ENCODE measurements around the gene TEX26.

TEX26 gene

DNA sequence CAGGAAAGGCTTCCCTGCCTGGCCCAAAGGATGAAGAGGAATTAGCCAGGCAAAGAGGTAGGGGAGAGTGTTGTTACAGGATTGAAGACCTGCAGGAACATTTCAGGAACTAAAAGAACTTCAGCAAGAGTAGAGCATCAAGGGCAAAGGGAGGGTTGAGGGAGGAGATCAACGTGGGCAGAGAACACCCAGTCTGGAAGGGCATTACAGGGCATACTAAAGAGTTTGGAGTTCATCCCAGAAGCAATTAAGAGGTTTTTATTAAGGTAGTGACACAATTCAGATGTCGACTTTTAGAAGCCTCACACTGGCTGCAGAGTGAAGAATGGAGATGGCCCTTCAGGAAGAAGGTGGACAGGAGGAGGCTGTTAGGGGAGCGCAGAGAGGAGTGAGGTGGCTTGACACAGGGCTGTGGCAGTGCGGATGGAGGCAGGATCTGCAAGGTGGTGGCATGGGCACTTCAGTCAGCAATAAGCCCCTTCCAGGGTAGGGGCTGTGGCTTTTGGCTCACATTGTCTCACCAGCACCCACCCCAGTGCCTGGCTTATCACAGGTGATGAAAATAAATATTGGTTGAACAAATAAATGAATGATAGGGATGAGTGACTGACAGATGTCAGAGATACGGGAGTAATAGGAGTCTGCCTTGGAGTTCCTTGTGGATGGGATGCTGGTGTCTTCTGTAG lies 24.9 kb downstream of the TEX26 start:
- no peaks in the 10 kb centered on the region for H3K36me3 ChIP-seq (ENCODE audit: control insufficient read depth, insufficient read depth, low read length, severe bottlenecking)
- no peak overlapping the region for H3K4me3 ChIP-seq (ENCODE audit: low read length)
- H3K9me3 ChIP-seq (ENCODE audit: control insufficient read depth, low read length) = peaks cover 12% of the 10 kb centered on the region
- H3K9ac ChIP-seq (ENCODE audit: low read length) = no peak overlapping the region
- peaks cover 7% of the 10 kb centered on the region for H3K27me3 ChIP-seq (replicated peaks; ENCODE audit: control insufficient read depth, insufficient read depth, low read length)
- DNase-seq (ENCODE audit: low read depth) = no peak
- H3K4me1 ChIP-seq (ENCODE audit: control insufficient read depth, insufficient read depth, low read length) = no peaks in the 10 kb centered on the region

DNA sequence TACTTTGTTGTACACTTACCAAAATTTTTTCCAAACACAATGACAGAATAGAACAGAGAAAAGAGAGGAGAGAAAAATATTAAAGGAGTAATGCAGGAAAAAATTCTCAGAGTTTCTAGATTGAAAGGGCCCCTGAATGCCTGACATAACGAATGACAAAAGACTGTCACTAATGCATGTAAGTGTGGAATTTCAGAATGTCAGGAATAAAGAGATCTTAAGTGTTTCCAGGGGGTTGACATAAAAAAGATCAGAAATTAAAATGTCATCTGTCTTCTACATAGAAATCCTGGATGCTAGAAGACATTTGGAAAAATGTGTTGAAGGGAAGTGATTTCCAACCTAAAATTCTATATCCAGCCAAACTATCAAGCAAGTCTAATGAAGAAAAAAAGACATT lies 27.2 kb downstream of the TEX26 start:
- Histone ChIP-seq H3K36me3 (ENCODE audit: control insufficient read depth, insufficient read depth, low read length, severe bottlenecking) (no peaks in the 10 kb centered on the region), H3K4me1 (ENCODE audit: control insufficient read depth, insufficient read depth, low read length) (no peaks in the 10 kb centered on the region), H3K4me3 (ENCODE audit: low read length) (no peak overlapping the region), H3K9ac (ENCODE audit: low read length) (no peak overlapping the region), H3K9me3 (ENCODE audit: control insufficient read depth, low read length) (peaks cover 12% of the 10 kb centered on the region), H3K27me3 (replicated peaks; ENCODE audit: control insufficient read depth, insufficient read depth, low read length) (peaks cover 7% of the 10 kb centered on the region)
- DNase-seq (ENCODE audit: low read depth) = no peak

DNA sequence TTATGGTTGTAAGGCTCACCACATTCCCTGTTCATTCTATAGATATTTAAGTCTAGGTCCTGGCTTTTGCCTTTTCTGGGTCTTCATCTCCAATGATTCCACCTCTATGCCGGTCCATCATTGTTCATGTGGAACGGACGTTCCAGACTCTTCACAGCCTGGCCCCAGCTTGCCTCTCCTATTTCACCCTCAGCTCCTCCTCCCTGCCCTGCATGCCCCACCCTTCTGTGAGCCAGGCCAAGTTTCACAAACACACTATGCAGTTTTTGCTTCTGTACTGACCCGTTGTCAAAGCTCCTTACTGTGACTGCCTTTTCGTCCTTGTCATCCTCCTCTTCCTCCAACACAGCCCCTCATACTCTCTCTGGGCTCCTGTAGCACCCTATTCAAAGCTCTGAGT lies 31.3 kb downstream of the TEX26 start:
- H3K9ac ChIP-seq (ENCODE audit: low read length) = no peak overlapping the region
- H3K4me3 ChIP-seq (ENCODE audit: low read length) = no peak overlapping the region
- H3K4me1 ChIP-seq (ENCODE audit: control insufficient read depth, insufficient read depth, low read length) = peaks cover 2% of the 10 kb centered on the region
- peak; percentile 67 for DNase-seq (ENCODE audit: low read depth)
- peaks cover 12% of the 10 kb centered on the region for H3K9me3 ChIP-seq (ENCODE audit: control insufficient read depth, low read length)
- peaks cover 7% of the 10 kb centered on the region for H3K27me3 ChIP-seq (replicated peaks; ENCODE audit: control insufficient read depth, insufficient read depth, low read length)
- H3K36me3 ChIP-seq (ENCODE audit: control insufficient read depth, insufficient read depth, low read length, severe bottlenecking) = no peaks in the 10 kb centered on the region

DNA sequence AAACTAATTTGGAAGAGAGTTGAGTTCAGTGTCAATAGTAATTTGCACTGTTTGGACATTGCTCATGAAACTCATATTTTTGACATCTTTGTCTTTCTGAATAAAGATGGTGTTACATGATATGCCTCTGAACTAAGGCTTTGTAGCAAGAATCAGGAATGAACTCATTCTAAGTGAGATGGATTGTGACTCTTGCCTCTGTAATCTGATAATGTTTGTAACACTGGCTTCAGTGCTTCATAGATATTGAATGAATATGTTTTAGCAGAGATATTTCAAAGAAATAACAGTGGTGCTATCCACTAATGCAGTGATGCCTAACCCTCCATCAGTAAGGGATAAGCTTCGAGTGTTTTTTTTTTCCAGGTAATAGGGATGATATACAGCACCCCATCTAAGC lies 32.9 kb downstream of the TEX26 start:
- H3K9me3 ChIP-seq (ENCODE audit: control insufficient read depth, low read length) = peaks cover 1% of the 10 kb centered on the region
- DNase-seq (ENCODE audit: low read depth) = peak; percentile 29
- peaks cover 7% of the 10 kb centered on the region for H3K27me3 ChIP-seq (replicated peaks; ENCODE audit: control insufficient read depth, insufficient read depth, low read length)
- H3K9ac ChIP-seq (ENCODE audit: low read length) = no peak overlapping the region
- peaks cover 10% of the 10 kb centered on the region for H3K4me1 ChIP-seq (ENCODE audit: control insufficient read depth, insufficient read depth, low read length)
- H3K4me3 ChIP-seq (ENCODE audit: low read length) = no peak overlapping the region
- H3K36me3 ChIP-seq (ENCODE audit: control insufficient read depth, insufficient read depth, low read length, severe bottlenecking) = no peaks in the 10 kb centered on the region

DNA sequence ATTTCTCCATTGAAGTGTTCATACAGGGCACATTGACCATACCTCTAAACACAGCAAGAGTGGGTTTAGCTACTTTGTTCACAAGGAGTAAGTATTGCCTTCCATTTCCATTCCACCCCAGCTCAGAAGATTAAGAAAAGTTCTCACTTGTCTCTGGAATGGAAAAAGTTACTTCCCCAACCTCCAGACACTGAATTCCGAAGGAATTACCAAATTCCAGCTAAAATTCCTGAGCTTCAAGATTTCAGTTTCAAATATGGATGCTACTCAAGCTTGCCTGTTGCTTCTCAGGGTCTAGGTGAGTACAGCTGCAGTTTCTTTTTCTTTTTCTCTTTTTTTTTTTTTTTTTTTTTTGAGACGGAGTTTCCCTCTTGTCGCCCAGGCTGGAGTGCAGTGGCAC lies 33.6 kb downstream of the TEX26 start:
- Histone ChIP-seq H3K27me3 (replicated peaks; ENCODE audit: control insufficient read depth, insufficient read depth, low read length) (peaks cover 7% of the 10 kb centered on the region), H3K36me3 (ENCODE audit: control insufficient read depth, insufficient read depth, low read length, severe bottlenecking) (no peaks in the 10 kb centered on the region), H3K9ac (ENCODE audit: low read length) (no peak overlapping the region), H3K9me3 (ENCODE audit: control insufficient read depth, low read length) (no peaks in the 10 kb centered on the region), H3K4me1 (ENCODE audit: control insufficient read depth, insufficient read depth, low read length) (peaks cover 12% of the 10 kb centered on the region), H3K4me3 (ENCODE audit: low read length) (no peak overlapping the region)
- no peak for DNase-seq (ENCODE audit: low read depth)

DNA sequence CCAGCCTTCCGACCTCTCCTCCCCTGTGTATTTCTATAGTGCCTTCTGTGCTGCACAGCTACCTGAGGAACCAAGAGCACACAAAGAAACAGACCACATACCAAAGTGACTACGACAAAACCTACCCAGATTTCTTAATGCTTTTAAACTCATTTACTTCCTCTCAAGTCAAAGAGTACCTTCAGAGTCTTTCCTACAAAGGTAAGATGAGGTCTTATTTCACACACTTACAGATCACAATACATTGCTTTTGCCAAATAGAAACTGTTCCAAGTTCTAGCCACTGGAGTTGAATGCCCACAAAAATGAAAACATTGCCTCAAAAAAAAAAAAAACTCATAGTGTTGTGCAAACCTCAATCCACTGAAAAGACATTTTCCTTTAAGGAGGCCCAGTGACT lies 36.4 kb downstream of the TEX26 start:
- Histone ChIP-seq H3K4me1 (ENCODE audit: control insufficient read depth, insufficient read depth, low read length) (peaks cover 23% of the 10 kb centered on the region), H3K36me3 (ENCODE audit: control insufficient read depth, insufficient read depth, low read length, severe bottlenecking) (no peaks in the 10 kb centered on the region), H3K9ac (ENCODE audit: low read length) (no peak overlapping the region), H3K27me3 (replicated peaks; ENCODE audit: control insufficient read depth, insufficient read depth, low read length) (no peaks in the 10 kb centered on the region), H3K4me3 (ENCODE audit: low read length) (no peak overlapping the region), H3K9me3 (ENCODE audit: control insufficient read depth, low read length) (no peaks in the 10 kb centered on the region)
- DNase-seq (ENCODE audit: low read depth) = peak; percentile 81

DNA sequence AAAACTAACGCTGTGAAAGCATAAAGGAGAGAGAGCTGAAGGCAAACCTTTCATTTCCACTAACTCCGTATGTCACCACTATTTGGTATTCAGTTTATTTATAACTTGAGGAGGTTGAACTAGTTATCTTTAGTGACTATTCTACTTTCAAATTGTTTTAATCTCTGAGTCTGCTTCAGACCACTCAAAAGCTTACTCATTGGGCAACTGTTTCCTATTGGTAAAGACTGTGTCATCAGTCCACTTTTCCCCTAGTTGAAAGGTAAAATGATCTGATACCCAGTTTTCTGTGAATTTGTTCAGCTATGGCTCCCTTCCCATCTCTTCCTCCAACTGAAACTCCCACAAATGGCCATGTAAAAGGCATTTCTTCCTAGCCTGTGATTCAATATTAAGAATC lies 39.1 kb downstream of the TEX26 start:
- Histone ChIP-seq H3K9me3 (ENCODE audit: control insufficient read depth, low read length) (no peaks in the 10 kb centered on the region), H3K4me1 (ENCODE audit: control insufficient read depth, insufficient read depth, low read length) (peaks cover 32% of the 10 kb centered on the region), H3K27me3 (replicated peaks; ENCODE audit: control insufficient read depth, insufficient read depth, low read length) (no peaks in the 10 kb centered on the region), H3K36me3 (ENCODE audit: control insufficient read depth, insufficient read depth, low read length, severe bottlenecking) (no peaks in the 10 kb centered on the region), H3K9ac (ENCODE audit: low read length) (no peak overlapping the region), H3K4me3 (ENCODE audit: low read length) (no peak overlapping the region)
- peak; percentile 17 for DNase-seq (ENCODE audit: low read depth)

DNA sequence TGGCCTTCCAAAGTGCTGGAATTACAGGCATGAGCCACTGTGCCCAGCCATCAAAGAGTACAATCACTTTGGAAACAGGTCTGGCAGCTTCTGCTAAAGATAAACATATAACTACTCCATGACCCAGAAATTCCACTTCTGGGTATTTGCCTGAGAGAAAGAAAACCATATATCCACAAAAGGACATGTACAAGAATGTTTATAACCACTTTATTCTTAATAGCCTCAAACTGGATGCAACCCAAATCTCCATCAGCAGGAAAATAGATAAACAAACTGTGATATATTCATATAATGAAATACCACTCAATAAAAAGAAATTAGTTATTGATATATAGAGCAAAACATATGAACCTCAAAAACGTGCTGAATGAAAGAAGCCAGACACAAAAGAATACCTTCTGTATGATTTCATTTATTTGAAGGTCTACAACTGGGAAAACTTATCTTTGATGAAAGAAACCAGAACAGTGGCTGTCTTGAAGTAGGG lies 40.5 kb downstream of the TEX26 start:
- H3K4me1 ChIP-seq (ENCODE audit: control insufficient read depth, insufficient read depth, low read length) = peaks cover 40% of the 10 kb centered on the region
- no peaks in the 10 kb centered on the region for H3K36me3 ChIP-seq (ENCODE audit: control insufficient read depth, insufficient read depth, low read length, severe bottlenecking)
- H3K9ac ChIP-seq (ENCODE audit: low read length) = no peak overlapping the region
- H3K4me3 ChIP-seq (ENCODE audit: low read length) = no peak overlapping the region
- peak; percentile 47 for DNase-seq (ENCODE audit: low read depth)
- H3K9me3 ChIP-seq (ENCODE audit: control insufficient read depth, low read length) = no peaks in the 10 kb centered on the region
- H3K27me3 ChIP-seq (replicated peaks; ENCODE audit: control insufficient read depth, insufficient read depth, low read length) = no peaks in the 10 kb centered on the region

DNA sequence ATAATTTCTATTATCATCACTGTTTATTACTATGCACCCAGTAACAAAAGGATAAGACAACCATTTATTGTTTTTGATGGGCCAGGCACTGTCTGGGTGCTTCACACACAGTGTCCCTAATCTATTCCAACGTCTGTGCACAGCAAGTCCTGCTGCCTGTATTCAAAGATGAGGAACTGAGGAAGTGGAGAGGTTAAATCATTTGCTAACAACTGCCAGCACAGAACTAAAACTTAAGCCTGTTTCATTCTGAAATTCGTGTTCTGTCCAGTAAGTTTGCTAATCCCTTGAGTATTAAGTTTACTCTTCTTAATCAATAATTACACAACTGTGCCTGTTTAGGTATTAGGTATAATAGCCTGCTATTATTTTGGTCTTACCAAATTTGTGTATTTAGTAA lies 41.9 kb downstream of the TEX26 start:
- H3K9me3 ChIP-seq (ENCODE audit: control insufficient read depth, low read length) = no peaks in the 10 kb centered on the region
- DNase-seq (ENCODE audit: low read depth) = no peak
- H3K9ac ChIP-seq (ENCODE audit: low read length) = no peak overlapping the region
- H3K27me3 ChIP-seq (replicated peaks; ENCODE audit: control insufficient read depth, insufficient read depth, low read length) = no peaks in the 10 kb centered on the region
- H3K36me3 ChIP-seq (ENCODE audit: control insufficient read depth, insufficient read depth, low read length, severe bottlenecking) = no peaks in the 10 kb centered on the region
- peaks cover 43% of the 10 kb centered on the region for H3K4me1 ChIP-seq (ENCODE audit: control insufficient read depth, insufficient read depth, low read length)
- H3K4me3 ChIP-seq (ENCODE audit: low read length) = no peak overlapping the region

DNA sequence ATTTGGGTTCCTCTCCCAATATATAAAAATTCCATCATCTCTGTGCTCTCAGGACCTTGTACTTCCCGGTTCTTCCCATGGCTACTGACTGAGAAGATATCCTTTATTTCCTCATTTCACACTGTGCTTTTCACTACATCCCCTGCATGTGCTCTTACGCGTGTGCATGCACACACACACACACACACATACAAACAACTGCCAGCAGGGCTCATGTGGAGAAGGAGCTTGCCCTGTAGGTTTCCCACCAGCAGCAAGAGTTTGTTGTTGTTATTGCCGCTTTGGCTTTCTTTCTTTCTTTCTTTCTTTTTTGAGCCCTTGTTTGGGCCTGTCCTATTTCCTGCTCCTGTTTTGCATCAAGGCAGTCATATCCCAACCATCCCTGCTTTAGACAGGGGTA lies 43.6 kb downstream of the TEX26 start:
- no peaks in the 10 kb centered on the region for H3K9me3 ChIP-seq (ENCODE audit: control insufficient read depth, low read length)
- peaks cover 39% of the 10 kb centered on the region for H3K4me1 ChIP-seq (ENCODE audit: control insufficient read depth, insufficient read depth, low read length)
- H3K9ac ChIP-seq (ENCODE audit: low read length) = no peak overlapping the region
- no peaks in the 10 kb centered on the region for H3K27me3 ChIP-seq (replicated peaks; ENCODE audit: control insufficient read depth, insufficient read depth, low read length)
- no peak overlapping the region for H3K4me3 ChIP-seq (ENCODE audit: low read length)
- DNase-seq (ENCODE audit: low read depth) = no peak
- H3K36me3 ChIP-seq (ENCODE audit: control insufficient read depth, insufficient read depth, low read length, severe bottlenecking) = no peaks in the 10 kb centered on the region

DNA sequence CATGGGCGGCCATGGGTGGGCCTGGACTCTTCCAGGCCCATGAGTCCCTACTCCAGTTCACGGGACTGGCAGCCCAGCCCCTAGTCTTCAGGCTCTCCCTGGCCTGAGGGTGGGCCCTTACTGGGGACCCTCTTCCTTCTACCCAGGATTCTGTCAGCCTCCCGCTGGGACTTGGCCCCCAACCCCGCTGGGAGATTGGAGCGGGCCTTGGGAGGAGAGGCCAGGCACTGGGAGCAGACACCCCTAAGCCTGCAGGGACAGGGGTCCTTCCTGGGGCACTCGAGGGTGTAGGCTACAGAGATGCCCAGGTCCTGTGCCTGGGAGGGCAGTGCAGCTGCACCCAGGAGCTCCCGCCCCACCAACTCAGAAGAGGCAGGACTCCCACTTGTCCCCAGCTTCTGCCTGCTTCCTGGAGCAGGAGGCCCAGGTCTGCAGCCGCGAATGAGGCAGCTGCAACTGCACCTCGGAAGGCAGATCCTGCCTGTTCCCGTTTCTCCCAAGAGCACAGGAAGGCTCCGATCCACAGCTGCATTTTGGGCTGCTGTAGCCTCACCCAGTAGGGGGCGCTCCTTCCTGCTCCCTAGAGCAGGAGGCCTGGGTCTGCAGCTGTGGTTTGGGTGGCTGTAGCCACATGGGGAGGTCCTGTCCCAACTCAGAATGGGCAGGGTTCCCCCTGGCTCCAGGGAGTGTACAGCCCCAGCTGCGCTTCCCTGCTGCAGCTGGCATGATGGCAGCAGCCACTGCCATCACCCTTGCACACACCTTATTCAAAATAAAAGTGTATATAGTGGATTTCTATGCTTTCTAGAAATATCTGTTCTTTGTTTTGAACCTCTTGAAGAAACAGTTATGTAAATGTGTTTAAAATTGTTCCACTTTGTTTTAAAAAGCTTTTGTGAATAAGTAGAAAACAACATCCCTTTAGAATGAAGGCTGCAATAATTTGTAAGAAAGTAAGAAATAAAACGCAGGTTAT lies 46.8 kb downstream of the TEX26 start:
- H3K9ac ChIP-seq (ENCODE audit: low read length) = no peak overlapping the region
- H3K27me3 ChIP-seq (replicated peaks; ENCODE audit: control insufficient read depth, insufficient read depth, low read length) = no peaks in the 10 kb centered on the region
- no peak overlapping the region for H3K4me3 ChIP-seq (ENCODE audit: low read length)
- no peaks in the 10 kb centered on the region for H3K36me3 ChIP-seq (ENCODE audit: control insufficient read depth, insufficient read depth, low read length, severe bottlenecking)
- DNase-seq (ENCODE audit: low read depth) = no peak
- peaks cover 26% of the 10 kb centered on the region for H3K4me1 ChIP-seq (ENCODE audit: control insufficient read depth, insufficient read depth, low read length)
- H3K9me3 ChIP-seq (ENCODE audit: control insufficient read depth, low read length) = no peaks in the 10 kb centered on the region

Measured in adipocyte (in vitro differentiated cells).